Memory B cell (primary cell): ENCODE results near the gene PSMC4.

Source experiments
- ATAC-seq: fragments of 150-1000 bp; cut with Tn5 transposase; 2 replicates; pipeline ENCODE4 v1.10.0; 2021; ENCODE audit warnings: low read depth, mild to moderate bottlenecking, moderate library complexity
- DNase-seq, 2 donors: peaks; one replicate each; pipeline ENCODE4 v3.0.0; 2022; ENCODE audit warnings: low spot score in 2 of 2
- H3K27ac Mint-ChIP-seq: one replicate; pipeline ENCODE4 v1.8.0; 2022; ENCODE audit warnings: mild to moderate bottlenecking, moderate library complexity, mixed read lengths
- H3K27me3 Mint-ChIP-seq: one replicate; pipeline ENCODE4 v1.8.0; 2022; ENCODE audit warnings: mixed read lengths
- H3K36me3 Mint-ChIP-seq: one replicate; pipeline ENCODE4 v1.8.0; 2022; ENCODE audit warnings: mild to moderate bottlenecking, mixed read lengths
- H3K4me1 Mint-ChIP-seq: one replicate; pipeline ENCODE4 v1.8.0; 2022; ENCODE audit warnings: mixed read lengths
- H3K4me3 Mint-ChIP-seq: one replicate; pipeline ENCODE4 v1.8.0; 2022; ENCODE audit warnings: mild to moderate bottlenecking, moderate library complexity, mixed read lengths
- H3K9me3 Mint-ChIP-seq: one replicate; pipeline ENCODE4 v1.8.0; 2022; ENCODE audit warnings: mixed read lengths

PSMC4 gene

GRCh38 chr19:40025938-40026596 is 55.1 kb downstream of the PSMC4 start:
- peaks cover 23% of the 10 kb centered on the region for H3K9me3 Mint-ChIP-seq
- no peaks in the 10 kb centered on the region for H3K27me3 Mint-ChIP-seq
- peaks cover 17% of the 10 kb centered on the region for H3K36me3 Mint-ChIP-seq
- H3K4me3 Mint-ChIP-seq = no peak overlapping the region
- H3K27ac Mint-ChIP-seq = no peak overlapping the region
- no peak for ATAC-seq
- H3K4me1 Mint-ChIP-seq = no peaks in the 10 kb centered on the region
- DNase-seq = no peak

DNA sequence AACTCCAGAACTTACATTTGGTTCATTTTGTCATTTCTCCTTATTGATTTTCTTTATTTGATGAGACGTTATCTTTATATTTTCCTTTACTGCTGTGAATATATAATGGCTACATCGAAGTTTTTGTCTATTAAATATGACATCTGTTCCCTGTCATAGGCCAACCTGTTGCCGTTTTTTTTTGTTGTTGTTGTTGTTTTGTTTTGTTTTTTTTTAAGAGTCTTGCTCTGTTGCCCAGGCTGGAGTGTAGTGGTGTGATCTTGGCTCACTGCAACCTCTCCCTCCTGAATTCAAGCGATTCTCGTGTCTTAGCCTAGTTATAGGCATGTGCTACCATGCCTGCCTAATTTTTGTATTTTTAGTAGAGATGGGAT is 55.6 kb downstream of the PSMC4 start:
- Mint-ChIP-seq H3K27ac (no peak overlapping the region), H3K4me3 (no peak overlapping the region), H3K36me3 (peaks cover 17% of the 10 kb centered on the region), H3K4me1 (no peaks in the 10 kb centered on the region), H3K27me3 (no peaks in the 10 kb centered on the region), H3K9me3 (peaks cover 22% of the 10 kb centered on the region)
- DNase-seq (no peak), ATAC-seq (no peak)
